ENCODE results near the gene CCDC71L. TPM values are rescaled to one million over a fixed set of nuclear protein-coding genes. Genes with fewer than 3 reads are reported as not detected.

Gene CCDC71L
- polyA plus RNA-seq, 1 experiment: 16.9 TPM

Other genes with a start within 250 kb of the CCDC71L start
- gene PIK3CG, start 204.1 kb upstream of the CCDC71L start, polyA plus RNA-seq (2011; rRNA removed): 0.02 and 0.14 TPM in 2 replicates

All from AG04450 (cell line).